Progenitor cell of endocrine pancreas (in vitro differentiated cells): ENCODE measurements around the gene PPP1R9B. TPM values are rescaled to one million over a fixed set of nuclear protein-coding genes. Genes with fewer than 3 reads are reported as not detected.
A peak's percentile ranks its signal among the peaks of the same experiment; 100 is the strongest.

Experiments
- DNase-seq: peaks from one replicate; pipeline ENCODE4 v3.0.0; 2021; ENCODE audit warnings: low spot score; ENCODE audit not compliant: unreplicated experiment
- H3K27ac Mint-ChIP-seq: 2 replicates; pipeline ENCODE4 v1.8.0; 2021; ENCODE audit warnings: mild to moderate bottlenecking, moderate library complexity, mixed read lengths
- H3K27me3 Mint-ChIP-seq: 2 replicates; pipeline ENCODE4 v1.8.0; 2021; ENCODE audit warnings: mixed read lengths
- H3K36me3 Mint-ChIP-seq: 2 replicates; pipeline ENCODE4 v1.8.0; 2022; ENCODE audit warnings: mixed read lengths; ENCODE audit not compliant: insufficient read depth
- H3K4me1 Mint-ChIP-seq: 2 replicates; pipeline ENCODE4 v1.8.0; 2021; ENCODE audit warnings: low read depth, mixed read lengths
- H3K4me3 Mint-ChIP-seq: 2 replicates; pipeline ENCODE4 v1.8.0; 2021; ENCODE audit warnings: low read depth, mild to moderate bottlenecking, moderate library complexity, mixed read lengths
- H3K9me3 Mint-ChIP-seq: 2 replicates; pipeline ENCODE4 v1.8.0; 2021; ENCODE audit warnings: low read depth, mixed read lengths
- CTCF ChIP-seq: fragments of 200-600 bp; sonication (generic); IDR thresholded peaks from one replicate; pipeline ENCODE4 v1.5.0; 2021; ENCODE audit warnings: antibody characterized with exemption, mild to moderate bottlenecking; ENCODE audit not compliant: unreplicated experiment
- total RNA-seq: library from RNA; stranded (reverse); gene quantifications from 2 replicates; pipeline ENCODE4 v1.2.1, GENCODE V29; 2021

Gene PPP1R9B
- total RNA-seq, 1 donor from 2014 or later = 35.7 TPM

GRCh38 chr17:50144845-50145531, 5.5 kb downstream of the PPP1R9B start:
- no peak overlapping the region for H3K4me3 Mint-ChIP-seq
- no peak overlapping the region for H3K27ac Mint-ChIP-seq
- H3K27me3 Mint-ChIP-seq = no peaks in the 10 kb centered on the region
- H3K9me3 Mint-ChIP-seq = no peaks in the 10 kb centered on the region
- TF ChIP-seq CTCF = no peak
- H3K36me3 Mint-ChIP-seq = peaks cover 16% of the 10 kb centered on the region
- DNase-seq = no peak
- peaks cover 16% of the 10 kb centered on the region for H3K4me1 Mint-ChIP-seq

- Mint-ChIP-seq H3K27ac (peak overlapping the region; percentile 81), H3K9me3 (no peaks in the 10 kb centered on the region), H3K4me3 (no peak overlapping the region), H3K36me3 (peaks cover 22% of the 10 kb centered on the region), H3K4me1 (peaks cover 16% of the 10 kb centered on the region), H3K27me3 (no peaks in the 10 kb centered on the region)
- no peak for DNase-seq
- no peak for TF ChIP-seq CTCF
These were observed 6.1 kb downstream of the PPP1R9B start for GRCh38 chr17:50144355-50144754.

DNA sequence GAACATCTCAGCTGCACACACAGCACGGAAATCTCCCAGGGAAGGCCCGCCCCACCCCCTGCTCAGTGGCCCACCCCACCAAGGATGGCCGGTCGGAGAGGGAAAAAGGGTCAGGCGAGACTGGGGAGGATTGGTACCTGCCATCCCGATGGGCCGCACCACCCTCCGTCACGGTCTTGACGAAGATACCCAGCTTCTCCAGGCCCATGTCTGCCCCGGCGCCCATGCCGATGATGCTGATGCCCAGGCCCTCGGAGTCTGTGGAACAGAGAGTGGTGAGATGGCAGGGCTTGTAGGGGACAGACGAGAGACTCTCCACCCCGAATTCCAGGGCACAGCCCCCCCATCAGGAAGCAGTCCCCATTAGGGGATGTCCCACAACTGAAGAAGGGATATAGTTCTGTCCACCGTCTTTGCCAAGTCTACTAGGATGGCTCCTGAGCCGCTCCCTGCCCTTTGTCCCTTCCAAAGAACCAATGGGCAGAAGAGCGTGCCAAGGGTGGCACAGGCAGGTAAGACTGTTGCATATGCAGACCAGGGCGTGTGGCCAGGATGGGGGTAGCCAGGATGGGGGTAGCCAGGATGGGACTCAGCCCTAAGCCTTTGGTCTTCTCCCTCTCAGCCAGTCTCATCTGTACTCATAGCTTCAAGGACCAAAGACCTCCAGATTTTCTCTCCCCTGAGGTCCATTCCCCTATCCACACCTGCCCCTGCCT, 6.9 kb downstream of the PPP1R9B start:
- no peaks in the 10 kb centered on the region for H3K27me3 Mint-ChIP-seq
- peaks cover 25% of the 10 kb centered on the region for H3K36me3 Mint-ChIP-seq
- H3K9me3 Mint-ChIP-seq = no peaks in the 10 kb centered on the region
- no peak for DNase-seq
- H3K4me1 Mint-ChIP-seq = peaks cover 15% of the 10 kb centered on the region
- H3K4me3 Mint-ChIP-seq = no peak overlapping the region
- no peak overlapping the region for H3K27ac Mint-ChIP-seq
- no peak for TF ChIP-seq CTCF

- Mint-ChIP-seq H3K36me3 (peaks cover 38% of the 10 kb centered on the region), H3K27ac (no peak overlapping the region), H3K4me1 (no peaks in the 10 kb centered on the region), H3K4me3 (no peak overlapping the region), H3K9me3 (no peaks in the 10 kb centered on the region), H3K27me3 (no peaks in the 10 kb centered on the region)
- DNase-seq = no peak
- TF ChIP-seq CTCF = no peak
These were observed 8.7 kb downstream of the PPP1R9B start for GRCh38 chr17:50141745-50142110.

DNA sequence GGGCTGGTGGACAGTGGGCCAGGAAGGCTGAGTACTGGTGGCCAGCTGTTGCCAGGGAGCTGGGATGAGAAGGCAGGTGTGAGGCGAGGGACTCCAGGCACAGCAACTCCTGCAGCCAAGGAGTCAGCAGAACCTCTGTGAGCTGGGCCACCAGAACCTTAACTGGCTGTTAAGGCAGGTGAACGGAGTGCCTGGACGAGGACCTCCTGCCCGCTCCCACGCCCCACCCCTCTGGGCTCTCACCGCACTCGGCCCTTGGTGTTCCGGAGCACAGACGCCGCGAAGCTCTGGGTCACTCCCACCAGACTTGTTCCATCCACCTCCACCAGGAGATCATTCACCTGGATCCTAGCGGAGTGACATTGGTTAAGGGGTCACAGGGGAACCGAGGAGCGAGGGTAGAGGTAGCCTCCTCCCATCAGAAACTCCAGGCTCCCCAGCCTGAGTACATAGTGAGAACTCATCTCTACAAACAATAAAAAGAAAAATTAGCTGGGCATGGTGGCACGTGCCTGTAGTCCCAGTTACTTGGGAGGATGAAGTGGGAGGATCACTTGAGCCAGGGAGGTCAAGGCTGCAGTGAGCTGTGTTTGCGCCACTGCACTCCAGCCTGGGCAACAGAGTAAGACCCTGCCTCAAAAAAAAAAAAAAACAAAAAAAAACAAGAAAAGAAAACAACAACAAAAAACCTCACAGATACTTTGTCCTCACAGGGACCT, 9.3 kb downstream of the PPP1R9B start:
- TF ChIP-seq CTCF = no peak
- H3K27me3 Mint-ChIP-seq = no peaks in the 10 kb centered on the region
- no peak overlapping the region for H3K27ac Mint-ChIP-seq
- peaks cover 41% of the 10 kb centered on the region for H3K36me3 Mint-ChIP-seq
- no peaks in the 10 kb centered on the region for H3K4me1 Mint-ChIP-seq
- no peak overlapping the region for H3K4me3 Mint-ChIP-seq
- H3K9me3 Mint-ChIP-seq = no peaks in the 10 kb centered on the region
- no peak for DNase-seq
